Panc1 (cell line): ENCODE results near the gene BABAM2.

Source experiments
- CTCF ChIP-seq: fragments of 450-650 bp; IDR thresholded peaks from 2 replicates; pipeline ENCODE4 v1.5.1; 2017; ENCODE audit warnings: mild to moderate bottlenecking
- POLR2AphosphoS5 ChIP-seq: IDR thresholded peaks from 2 replicates; pipeline ENCODE4 v1.6.1; 2012; ENCODE audit warnings: mild to moderate bottlenecking, low read depth, low read length, moderate library complexity
- REST ChIP-seq, 2 experiments: IDR thresholded peaks; 2 replicates each; pipeline ENCODE4 v1.6.1; 2011 to 2012; ENCODE audit warnings: low read depth in 2 of 2, control low read depth in 1 of 2, low read length in 1 of 2, mild to moderate bottlenecking in 1 of 2, moderate library complexity in 1 of 2; ENCODE audit not compliant: insufficient read depth in 1 of 2
- SIN3A ChIP-seq: IDR thresholded peaks from 2 replicates; pipeline ENCODE4 v1.6.1; 2012; ENCODE audit warnings: low read depth, mild to moderate bottlenecking, low read length, moderate library complexity, borderline replicate concordance; ENCODE audit not compliant: insufficient read depth

- TF ChIP-seq REST (IDR thresholded peaks at IDR 0.05; ENCODE audit: insufficient read depth in 1 of 2, low read depth in 2 of 2, low read length in 1 of 2): no peak
- no peak for TF ChIP-seq POLR2AphosphoS5
- no peak for TF ChIP-seq CTCF
- no peak for TF ChIP-seq SIN3A
Observed at GRCh38 chr2:27996156-27996922, 105.8 kb downstream of the BABAM2 start.
